GDM1 (cell line): ENCODE data around the gene THEM5.

Experiments
- DNase-seq: peaks from one replicate; lab custom pipeline; 2025; lab: John Stamatoyannopoulos, UW

The THEM5 gene

DNA sequence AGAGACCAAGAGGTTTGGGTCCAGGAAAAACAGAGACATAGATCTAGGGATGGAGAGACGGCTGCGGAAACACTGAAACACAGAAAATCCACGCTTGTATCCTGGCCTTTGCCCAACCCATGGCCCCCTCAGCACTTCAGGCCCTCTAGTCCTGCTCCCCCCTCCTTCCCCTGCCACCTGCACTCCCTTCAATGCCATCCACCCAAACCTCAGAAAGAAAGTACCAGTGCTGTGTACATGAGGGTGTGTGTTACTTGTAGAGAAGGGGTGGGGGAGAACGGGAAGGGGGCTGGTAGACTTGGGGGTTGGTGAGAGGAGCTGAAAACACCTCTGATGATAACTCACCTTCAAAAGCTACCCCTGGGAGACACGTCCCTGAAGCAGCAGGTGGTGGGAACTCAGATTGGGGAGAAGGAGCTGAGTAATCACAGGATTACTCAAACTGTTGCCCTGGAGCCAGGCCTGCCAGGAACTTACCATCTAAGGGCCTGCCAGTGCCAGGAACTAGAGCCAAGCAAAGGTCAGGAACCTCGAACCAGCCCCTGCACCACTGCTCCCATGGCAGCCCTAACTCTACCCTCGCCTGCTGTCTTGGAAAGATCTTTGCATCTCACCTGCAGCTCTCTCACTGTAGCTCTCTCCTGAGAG lies 33.4 kb downstream of the THEM5 start:
- no peak for DNase-seq

DNA sequence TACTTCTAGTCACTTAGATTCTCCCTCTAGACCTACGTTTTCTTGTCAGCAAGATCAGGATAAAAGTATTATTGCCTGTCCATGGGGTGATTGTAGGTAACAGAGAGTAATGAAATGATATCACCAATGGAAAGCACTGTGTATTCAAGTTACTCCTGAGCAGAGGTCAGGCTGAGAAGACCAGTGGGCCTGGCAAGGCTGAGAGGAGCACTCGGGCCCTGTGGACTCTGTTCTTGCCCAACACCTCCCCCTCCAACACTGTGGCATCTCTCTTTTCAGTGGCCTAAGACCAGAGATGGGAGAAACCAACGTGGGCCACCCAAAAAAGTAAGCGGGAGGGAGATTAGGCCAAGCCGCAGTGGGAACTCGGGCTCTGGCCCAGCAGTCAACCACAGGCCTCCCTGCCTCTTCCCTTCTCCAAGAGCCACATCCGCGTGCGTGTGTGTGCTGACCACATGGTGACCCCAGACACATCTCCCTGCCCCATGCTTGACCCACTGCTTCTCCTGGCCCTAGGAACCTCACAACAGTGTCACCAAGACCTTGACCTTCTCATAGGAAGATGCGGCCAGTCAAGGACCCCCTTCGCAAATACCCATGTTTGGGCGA lies 34.2 kb downstream of the THEM5 start:
- DNase-seq, result no peak

DNA sequence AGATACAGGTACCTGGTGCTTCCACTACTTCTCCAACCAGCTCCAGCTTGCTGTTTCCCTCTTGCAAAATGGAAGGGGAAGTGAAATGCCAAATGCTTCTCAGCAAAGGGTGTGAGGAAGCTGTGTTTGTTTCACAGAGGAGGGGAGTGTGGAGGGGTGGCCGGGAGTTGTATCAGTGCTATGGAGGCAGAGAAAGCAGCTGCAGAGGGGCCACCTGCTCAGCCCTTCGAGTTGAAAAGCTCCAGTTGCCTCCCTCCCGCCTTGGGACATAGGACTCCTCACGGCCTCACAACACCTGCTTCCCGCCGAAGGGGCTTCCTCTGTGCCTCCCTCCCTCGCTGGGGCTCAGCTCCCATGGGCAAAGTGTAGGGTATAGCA lies 36.2 kb downstream of the THEM5 start:
- DNase-seq, result no peak

DNA sequence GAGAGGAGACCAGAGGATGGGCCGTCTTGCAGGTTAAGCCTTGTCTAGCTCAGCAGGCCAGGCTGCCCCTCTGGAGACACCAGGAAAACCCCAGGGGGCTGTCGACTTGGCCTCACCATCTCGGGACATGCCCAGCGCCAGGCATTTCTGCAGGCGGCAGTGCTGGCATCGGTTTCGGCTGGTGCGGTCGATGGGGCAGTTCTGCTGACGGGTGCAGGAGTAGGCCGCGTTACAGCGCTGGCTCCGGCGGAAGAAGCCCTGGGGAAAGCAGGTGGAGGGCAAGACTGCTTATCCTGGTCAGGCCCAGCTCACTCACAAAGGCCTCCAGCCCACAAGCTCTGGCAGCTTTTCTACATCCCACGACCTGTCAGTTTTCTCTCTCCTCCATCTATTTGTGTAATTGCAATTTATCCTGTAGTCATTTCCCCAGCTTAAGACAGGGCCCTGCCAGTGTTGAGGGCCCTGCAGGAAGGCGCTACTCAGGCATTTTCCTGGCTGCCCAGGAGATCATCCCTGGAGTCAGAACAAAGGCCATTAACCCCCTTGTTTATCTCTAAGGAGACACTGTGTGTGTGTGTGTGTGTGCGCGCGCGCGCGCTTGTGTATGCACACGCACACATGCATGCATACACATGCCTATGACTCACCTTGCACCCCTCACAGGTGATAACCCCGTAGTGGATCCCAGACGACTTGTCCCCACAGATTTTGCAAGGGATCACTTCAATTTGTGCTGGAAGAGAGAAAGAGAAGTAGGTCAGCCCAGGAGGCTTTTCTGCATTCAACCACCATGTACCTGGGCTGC lies 36.8 kb downstream of the THEM5 start:
- no peak for DNase-seq

DNA sequence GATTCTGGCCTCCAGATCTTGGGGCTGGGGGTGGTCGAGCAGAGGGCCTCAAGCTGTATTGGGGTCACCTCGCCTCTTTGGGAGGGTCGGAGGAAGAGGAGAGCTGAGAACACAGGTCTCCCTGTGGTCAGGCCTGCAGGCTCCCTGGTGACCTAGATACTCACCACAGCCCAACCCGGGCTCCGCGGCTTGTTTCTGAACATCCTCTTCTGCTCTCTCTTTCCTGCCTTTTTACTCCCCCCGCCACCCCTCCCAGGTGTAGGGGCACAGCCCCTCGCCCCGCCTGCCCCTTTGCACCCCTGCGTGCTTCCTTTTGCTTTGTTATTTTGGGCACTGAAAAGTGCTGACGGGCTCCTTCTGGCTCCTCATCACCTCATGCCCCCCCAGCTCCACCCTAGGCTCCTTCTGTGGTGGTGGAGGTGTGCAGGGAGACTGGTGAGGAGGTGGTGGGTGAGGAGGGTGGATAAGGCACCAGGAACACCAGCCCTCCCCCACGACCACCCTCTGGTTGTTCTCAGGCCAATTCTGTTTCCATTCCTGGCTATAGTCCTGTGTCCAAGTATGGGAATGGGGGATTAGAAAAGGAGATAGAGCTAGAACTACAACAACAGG lies 37.7 kb downstream of the THEM5 start:
- DNase-seq, result no peak

DNA sequence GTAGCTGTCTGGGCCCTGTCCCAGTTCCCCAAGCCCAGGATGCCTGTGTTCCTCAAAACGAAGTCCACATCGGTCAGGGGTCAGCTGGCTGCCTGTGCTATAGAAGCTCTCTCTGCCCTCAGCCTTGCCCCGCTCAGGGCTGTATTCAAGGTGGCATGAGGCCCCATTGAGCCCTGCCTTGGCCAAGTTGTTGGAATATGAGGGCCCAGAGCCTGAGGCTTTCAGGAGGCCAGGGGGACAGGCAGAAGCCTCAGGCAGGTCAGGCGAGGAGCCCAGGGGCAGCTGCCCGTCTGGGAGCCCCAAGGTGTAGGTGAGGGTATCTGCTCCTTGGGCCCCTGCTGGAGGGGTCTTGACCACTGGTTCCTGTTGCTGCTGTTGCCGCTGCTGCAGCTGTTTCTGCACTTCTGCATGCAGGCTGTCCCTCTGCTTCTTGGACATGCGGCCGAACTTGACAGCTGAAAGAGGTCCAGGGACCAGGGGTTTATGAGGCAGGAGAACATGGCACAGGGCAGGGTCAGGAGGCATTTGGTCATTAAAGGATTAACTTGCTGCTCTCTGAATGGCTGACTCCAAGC lies 38.5 kb downstream of the THEM5 start:
- DNase-seq, result no peak

DNA sequence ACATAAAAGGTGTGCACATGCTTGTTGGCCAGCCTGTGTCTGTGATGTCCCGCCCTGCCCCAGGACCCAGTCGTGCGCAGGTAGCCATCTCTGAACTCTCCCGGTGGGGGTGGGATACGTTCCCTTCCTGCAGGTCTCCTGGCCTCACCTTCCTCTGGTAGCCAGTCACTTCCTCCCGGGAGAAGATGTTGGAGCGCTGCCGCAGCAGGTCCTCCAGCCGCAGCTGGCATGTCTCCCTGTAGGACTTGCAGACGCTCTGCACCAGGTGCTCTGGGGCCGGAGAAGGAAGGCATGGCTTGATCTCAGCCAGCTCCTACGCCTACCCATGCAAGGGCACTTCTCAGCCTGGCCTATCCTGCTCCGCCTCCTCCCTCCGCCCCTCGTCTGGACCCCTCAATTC lies 39.1 kb downstream of the THEM5 start:
- DNase-seq, result no peak

DNA sequence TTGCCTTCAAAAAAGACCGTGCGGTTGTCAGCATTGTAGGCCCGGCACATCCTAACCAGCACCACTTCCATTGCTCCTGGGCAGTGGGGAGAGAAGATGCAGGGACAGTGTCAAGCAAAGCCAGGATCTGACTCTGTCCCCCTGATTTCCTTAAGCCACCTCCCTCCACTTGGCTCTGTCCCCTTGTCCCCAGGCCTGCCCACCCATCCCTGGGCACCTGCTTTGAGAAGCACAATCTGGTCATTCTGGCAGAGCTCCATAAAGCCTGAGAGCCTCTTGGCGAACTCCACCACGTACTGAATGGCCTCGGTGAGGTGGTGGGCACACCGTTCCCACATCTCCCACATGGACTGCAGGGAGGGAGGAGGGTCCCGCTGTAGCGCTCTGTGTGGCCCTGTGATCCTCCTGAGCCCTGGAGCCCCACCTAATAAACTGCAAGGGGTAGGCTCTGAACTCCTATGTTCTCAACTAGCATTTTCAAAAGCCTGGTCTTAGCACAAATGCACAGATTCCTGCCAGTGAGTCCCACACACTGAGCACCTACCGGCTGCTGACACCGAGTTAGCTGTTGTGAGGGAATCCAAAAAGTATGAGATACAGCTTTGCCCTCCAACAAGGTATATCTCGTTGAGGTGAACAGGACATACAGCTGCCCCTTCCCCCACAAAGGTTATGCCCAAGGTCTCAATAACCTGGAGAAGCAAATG lies 40.1 kb downstream of the THEM5 start:
- DNase-seq, result no peak

DNA sequence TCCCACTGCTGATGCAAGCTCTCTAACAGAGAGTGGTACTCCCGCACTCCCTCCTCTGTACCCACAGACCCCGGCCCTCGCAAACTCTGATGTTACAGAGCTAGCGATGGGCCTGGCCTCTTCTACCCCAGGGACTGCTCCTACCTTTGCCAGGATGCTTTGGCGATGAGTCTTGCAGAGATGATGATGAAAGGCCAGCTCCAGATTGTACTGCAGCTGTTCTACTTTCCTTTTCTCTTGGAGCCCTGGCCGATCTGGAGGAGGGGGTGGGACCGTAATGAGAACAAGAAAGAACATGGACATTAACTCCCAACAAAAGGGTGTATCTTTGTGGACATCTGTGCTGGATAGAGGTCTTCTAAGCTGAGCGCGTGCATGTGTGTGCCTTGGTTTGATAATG lies 42.3 kb downstream of the THEM5 start:
- no peak for DNase-seq

DNA sequence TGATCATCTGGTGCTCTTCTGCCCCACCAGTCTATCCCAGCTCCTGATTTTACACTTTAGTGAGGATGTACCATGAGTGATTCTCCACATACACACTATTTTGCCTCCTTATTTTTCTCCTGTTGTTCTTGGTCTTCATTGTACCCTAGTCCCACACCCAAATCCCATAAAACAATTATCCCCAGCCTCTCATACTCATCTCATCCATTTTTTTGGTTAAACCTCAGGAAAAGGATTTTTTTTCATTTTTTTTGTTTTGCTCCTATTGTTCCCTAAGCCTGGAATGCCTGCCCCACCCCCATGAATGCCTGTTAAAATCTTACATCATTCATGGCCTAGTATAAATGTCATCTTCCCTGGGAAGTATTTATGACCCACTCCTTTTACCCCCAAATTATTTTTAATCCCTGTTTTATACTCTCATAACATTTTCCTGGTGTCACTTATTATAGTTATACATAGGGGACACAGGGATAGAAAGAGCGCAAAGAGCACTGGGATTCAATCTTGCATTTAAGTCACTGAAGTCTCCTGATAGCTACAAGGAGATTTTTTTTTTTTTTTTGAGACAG lies 43.4 kb downstream of the THEM5 start:
- no peak for DNase-seq

DNA sequence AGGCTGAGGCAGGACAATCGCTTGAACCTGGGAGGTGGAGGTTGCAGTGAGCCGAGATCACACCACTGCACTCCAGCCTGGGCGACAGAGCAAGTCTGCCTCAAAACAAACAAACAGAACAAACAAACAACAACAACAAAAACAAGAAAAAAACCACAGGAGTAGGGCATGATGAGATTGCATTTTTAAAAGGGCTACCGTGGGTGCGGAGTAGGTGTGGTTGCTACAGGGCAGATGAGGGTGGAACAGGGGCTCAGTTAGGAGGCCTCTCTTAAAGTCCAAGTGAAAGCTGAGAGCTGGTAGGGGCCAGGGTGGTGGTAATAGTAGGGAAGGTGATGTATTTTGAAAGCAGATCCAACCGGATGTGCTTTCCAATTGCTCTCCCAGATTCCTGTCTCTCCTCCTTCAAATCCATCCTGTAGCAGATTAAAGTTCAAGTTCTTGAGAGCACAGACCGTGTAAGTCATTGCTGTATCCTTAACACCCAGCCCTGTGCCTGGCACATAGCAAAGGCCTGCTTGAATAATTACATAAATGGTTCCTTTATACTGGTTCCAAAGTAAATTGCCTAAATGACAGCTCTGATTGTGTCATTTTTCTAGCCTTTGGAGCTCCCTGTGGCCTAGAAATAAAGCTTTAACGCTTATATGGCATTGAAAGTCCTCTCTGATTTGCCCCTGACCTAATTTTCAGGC lies 44.1 kb downstream of the THEM5 start:
- DNase-seq, result no peak

DNA sequence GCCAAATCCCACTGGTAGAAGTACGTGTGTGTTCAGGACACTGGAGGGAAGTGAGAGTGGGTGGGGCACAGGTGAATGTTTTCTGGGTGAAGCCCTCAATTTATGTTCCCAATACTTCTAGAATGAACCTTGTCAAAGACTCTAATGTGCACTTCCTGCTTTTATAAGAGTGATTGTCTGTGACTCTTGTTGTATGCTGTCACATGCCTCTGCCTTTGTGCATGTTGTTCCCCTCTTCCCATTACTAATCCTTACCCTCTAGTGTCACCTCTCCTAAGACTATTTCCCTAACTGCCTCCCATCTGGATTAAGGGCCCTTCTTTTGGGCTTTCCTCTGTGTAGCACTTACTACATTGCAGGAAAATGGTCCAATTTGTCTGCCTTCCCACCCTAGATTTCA lies 45.7 kb downstream of the THEM5 start:
- DNase-seq, result no peak

DNA sequence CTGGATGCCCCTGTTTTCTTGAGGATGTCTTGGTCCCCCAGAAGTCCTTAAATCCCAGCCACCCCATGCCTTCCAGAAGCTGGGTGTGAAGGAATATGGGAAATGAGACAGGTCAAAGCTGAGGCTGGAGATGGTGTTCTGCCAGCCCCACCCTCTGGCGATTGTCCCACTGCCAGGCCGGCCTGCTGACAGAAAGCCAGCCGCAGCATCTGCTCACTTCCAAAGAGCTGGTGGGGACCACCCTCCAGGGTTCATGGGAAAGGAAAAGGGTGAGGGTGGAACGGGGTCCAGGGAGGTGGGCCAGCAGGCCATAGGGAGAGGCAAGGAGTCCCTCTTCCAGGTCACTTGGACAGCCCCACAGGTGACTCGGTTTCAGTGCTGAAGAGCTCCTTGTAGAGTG lies 46.4 kb downstream of the THEM5 start:
- no peak for DNase-seq

DNA sequence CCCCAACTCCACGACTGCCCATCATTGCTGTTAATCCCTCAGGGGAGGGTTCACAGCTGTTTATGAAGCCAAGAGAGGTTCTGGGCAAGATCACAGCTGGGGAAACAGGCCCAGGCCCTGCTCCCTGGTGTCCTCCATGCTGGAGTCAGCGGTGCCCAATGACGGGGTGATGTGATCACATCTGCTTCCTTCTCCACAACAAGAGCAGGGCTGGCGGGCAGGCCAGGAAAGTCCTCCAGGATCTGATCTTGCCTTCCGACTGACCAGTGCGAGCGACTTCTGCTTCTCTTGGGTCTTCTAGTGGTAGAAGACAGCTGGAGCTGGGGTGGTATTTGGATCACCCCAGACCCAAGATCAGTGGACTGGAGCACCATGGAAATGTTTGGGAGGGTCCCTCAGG lies 47.3 kb downstream of the THEM5 start:
- no peak for DNase-seq

DNA sequence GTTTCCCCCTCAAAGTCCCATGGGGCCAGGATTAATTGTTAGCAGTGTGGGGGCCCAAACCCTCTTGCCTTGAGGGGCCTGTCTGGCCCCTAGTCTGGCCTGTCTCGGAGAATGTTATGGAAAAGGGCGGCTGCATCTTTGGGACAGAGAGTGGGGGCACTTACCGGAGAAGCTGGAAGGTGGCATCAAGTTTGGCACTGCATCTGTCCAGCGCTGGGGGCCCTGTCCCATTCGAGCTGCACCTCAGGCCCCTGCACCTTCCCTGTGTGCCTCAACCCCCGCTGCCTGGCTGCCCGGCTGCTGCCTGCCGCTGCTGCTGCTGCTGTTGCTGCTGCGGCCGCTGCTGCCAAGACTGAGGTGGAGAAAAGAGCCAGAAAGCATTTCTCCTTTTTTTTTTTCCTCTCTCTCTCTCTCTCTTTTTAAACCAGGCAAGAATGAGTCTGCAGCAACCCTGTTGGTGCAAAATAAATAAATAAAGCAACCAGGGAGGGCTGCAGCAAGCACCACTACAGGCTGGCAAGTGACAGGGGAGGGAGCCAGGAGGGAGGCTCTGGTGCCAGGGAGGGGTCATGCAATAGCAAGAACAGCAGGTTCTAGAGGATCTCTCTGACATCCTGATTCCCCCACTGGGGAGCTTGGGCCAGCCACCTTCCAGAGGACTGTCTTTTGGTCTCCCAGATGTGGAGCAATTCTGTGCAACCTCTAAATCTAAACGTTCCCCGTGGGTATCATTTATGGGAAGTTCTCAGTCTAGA lies 48.3 kb downstream of the THEM5 start, which contains the start of gene LINGO4:
TSS of gene LINGO4 (minus strand) at position 354 of the 755 bp plus-strand sequence. CDS start 2,715 bp downstream, outside the sequence.
- DNase-seq, result no peak

DNA sequence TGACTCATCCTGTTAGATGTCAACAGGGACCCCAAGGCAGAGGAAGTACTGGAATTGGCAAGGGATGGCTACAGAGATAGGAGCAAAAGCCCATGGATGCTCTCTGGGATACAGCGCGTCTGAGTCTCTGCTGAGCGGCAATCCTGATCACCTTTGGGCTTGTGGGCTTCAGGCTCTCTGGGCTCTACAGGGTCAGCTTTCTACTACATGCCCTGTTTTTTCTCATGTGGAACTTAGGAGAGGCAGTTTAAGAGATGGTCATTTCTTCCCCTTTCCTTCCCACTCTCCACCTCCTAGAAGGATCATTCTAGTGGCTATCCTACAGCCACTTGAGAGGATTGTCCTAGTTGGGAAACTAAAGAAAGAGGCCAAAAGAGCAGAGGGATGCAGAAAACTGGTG lies 49.6 kb downstream of the THEM5 start:
- DNase-seq, result no peak

DNA sequence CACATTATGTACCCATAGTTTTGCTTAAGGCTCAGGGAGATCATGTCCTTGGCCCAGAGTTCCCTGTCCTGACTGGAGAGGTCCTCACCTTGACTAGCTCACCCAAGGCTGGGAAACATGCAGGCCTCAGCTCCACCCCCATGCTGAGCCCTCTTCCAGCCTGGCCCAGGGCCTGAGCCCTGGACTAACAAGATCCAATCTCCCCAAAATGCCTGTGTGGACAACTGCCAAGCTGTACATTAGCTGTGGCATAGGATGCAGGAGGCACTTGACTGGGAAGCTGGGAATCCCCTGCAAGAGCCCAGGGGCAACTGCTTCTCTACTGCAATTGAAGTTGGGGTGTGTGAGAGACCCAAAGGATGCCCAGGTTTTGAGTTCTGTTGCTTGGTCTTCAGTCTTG lies 50.3 kb downstream of the THEM5 start:
- DNase-seq, result no peak

DNA sequence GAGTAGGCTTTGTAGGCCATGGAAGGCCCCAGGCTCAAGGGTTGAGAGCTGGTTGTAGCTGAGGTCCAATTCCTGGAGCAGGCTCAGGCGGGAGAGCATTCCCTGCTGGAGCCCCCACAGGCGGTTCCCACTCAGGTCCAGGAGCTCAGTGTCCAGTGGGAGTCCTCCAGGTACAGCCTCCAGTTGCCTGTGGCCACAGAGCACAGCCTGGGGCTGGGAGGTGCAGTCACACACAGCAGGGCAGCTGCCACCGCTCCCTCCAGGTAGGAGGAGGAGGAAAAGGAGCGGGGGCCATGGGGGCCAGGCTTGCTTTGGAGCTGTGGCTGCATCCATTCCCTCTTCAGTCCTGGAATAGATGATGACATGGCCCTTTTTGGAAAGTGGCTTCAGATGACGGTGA lies 51.1 kb downstream of the THEM5 start:
- DNase-seq, result no peak

DNA sequence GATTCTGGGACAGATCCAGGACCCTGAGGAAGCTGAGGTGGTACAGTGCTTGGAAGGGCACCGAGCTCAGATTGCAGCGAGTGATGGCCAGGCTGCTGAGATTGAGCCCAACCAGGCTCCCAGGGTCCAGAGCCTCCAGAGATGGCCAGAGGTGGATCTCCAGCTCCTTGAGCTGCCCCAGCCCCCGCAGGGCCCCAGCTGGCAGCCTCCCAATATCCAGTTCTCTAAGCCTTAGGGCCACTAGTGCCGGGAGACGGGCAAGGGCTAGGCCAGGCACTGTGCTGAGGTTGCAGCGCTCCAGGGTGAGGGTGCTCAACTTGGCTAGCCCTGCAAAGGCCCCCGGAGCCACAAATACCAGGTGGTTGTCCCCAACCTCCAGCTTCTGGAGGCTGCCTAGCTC lies 51.7 kb downstream of the THEM5 start:
- DNase-seq, result no peak

DNA sequence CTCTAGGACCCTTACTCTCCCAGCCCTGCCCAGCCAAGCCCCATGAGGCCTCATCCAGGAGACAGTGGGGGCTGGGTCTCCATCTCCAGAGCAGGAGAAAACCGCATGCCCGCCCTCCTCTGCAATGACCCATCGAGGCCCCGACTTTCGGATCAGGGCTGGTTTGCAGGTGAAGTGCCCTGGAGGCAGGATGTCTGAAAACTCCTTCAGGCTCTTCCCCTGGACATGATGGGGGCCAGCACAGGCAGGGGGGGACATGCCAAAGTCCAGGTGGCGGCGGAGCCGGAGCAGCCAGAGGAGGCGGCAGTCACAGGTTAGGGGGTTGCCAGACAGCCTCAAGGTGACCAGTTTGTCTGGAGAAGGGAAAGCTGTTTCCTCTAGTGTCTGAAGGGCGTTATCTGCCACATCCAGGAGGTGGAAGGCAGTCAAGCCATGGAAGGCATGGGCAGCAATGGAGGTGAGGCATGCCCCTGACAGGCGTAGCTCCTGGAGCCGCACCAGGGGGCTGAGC lies 52.1 kb downstream of the THEM5 start:
- DNase-seq, result no peak
